H1 (cell line): ENCODE measurements around the gene ABI3BP. TPM values are rescaled to one million over a fixed set of nuclear protein-coding genes. Genes with fewer than 3 reads are reported as not detected.

ENCODE experiments used
- CHD1 ChIP-seq: IDR thresholded peaks from 2 replicates; pipeline ENCODE4 v1.6.1; 2012; ENCODE audit warnings: low read depth, low read length, improper control_type of control experiment
- CTBP2 ChIP-seq: IDR thresholded peaks from 2 replicates; pipeline ENCODE4 v1.7.0; 2011; ENCODE audit warnings: borderline replicate concordance, mild to moderate bottlenecking, moderate library complexity, mixed read lengths, low read length; ENCODE audit not compliant: insufficient read depth, insufficient read length
- CTCF ChIP-seq, 3 experiments: IDR thresholded peaks; 1 replicate in 2 of 3; 2 replicates in 1 of 3; pipeline versions ENCODE4 v1.5.1 to v1.6.1; 2011; ENCODE audit warnings: low read length in 3 of 3, mild to moderate bottlenecking in 3 of 3, inconsistent platforms in 2 of 3, low read depth in 1 of 3, moderate library complexity in 1 of 3; ENCODE audit not compliant: insufficient read depth in 1 of 3; ENCODE audit errors: control extremely low read depth in 1 of 3
- JUN ChIP-seq: IDR thresholded peaks from 2 replicates; pipeline ENCODE4 v1.6.1; 2011; ENCODE audit warnings: low read depth, mild to moderate bottlenecking, improper control_type of control experiment, low read length
- KDM4A ChIP-seq: IDR thresholded peaks from one replicate; pipeline ENCODE4 v1.7.1; 2012; ENCODE audit warnings: low read depth, mild to moderate bottlenecking, moderate library complexity, low read length, inconsistent platforms; ENCODE audit not compliant: severe bottlenecking
- NRF1 ChIP-seq: IDR thresholded peaks from 2 replicates; pipeline ENCODE4 v1.6.1; 2011; ENCODE audit warnings: mild to moderate bottlenecking, low read depth, low read length, improper control_type of control experiment
- PHF8 ChIP-seq: fragments of 200-600 bp; sonication (generic); conservative IDR thresholded peaks from 2 replicates; pipeline ENCODE4 v1.7.1; 2012; ENCODE audit warnings: low read depth, mild to moderate bottlenecking, inconsistent platforms, low read length, moderate library complexity
- RBBP5 ChIP-seq: IDR thresholded peaks from 2 replicates; pipeline ENCODE4 v1.7.1; 2012; ENCODE audit warnings: low read depth, mild to moderate bottlenecking, inconsistent platforms, low read length, moderate library complexity, borderline replicate concordance
- SAP30 ChIP-seq: fragments of 300-600 bp; sonication (generic); IDR thresholded peaks from 2 replicates; pipeline ENCODE4 v1.7.1; 2012; ENCODE audit warnings: low read length, moderate library complexity, mild to moderate bottlenecking, inconsistent platforms; ENCODE audit not compliant: insufficient read depth, insufficient replicate concordance
- TAF1 ChIP-seq: IDR thresholded peaks from 2 replicates; pipeline ENCODE4 v1.6.1; 2011; ENCODE audit warnings: mild to moderate bottlenecking, low read depth, low read length
- TAF7 ChIP-seq: optimal IDR thresholded peaks from 2 replicates; pipeline ENCODE3; 2011; ENCODE audit warnings: low read depth, mild to moderate bottlenecking, inconsistent platforms, low read length, moderate library complexity, borderline replicate concordance
- polyA plus RNA-seq, 7 experiments: library from polyadenylated mRNA; depleted of rRNA in 3 of 7; stranded (reverse) in 5 of 7; unstranded in 2 of 7; fragments of >200 nt in 5 of 7; fragments of 200-250 nt in 2 of 7; gene quantifications; 1 replicate in 5 of 7; 2 replicates in 1 of 7; 4 replicates in 1 of 7; pipeline versions ENCODE4 v1.2.1 to v1.2.3, GENCODE V29; 2011 to 2013; ENCODE audit warnings: missing spikeins in 2 of 7, mixed read lengths in 2 of 7
- total RNA-seq: library from RNA; stranded (reverse); fragmentation: NEBNext Ultra II Directional; extraction: Animal tissue kit (Norgen Biotek cat#: 25700); gene quantifications from 2 replicates; pipeline ENCODE4 v1.2.1, GENCODE V29; 2021

Gene ABI3BP
- total and polyA plus RNA-seq, 2 of the 8 experiments (the other 6 are each of a cell fraction or from before 2014, with no cell fraction given): 0.08 to 0.32 TPM

GRCh38 chr3:100912976-100913545 lies 80.2 kb downstream of the ABI3BP start (continued):
- TF ChIP-seq CTCF (IDR thresholded peaks at IDR 0.05; ENCODE audit: control extremely low read depth in 1 of 3, insufficient read depth in 1 of 3, low read depth in 1 of 3, low read length in 3 of 3): no peak
- no peak for TF ChIP-seq KDM4A
- no peak for TF ChIP-seq CTBP2
- TF ChIP-seq TAF7: no peak
- no peak for TF ChIP-seq RBBP5
- no peak for TF ChIP-seq TAF1
- no peak for TF ChIP-seq PHF8
- no peak for TF ChIP-seq CHD1
- no peak for TF ChIP-seq JUN
- TF ChIP-seq SAP30: no peak
- no peak for TF ChIP-seq NRF1
